Left kidney (tissue), 2 donors: ENCODE results near the gene MPP1. TPM values are rescaled to one million over a fixed set of nuclear protein-coding genes. Genes with fewer than 3 reads are reported as not detected.

Experiments used
- DNase-seq: peaks from one replicate; pipeline ENCODE4 v3.0.0-alpha.2; 2013
- polyA plus RNA-seq: library from polyadenylated mRNA; unstranded; fragments of 120-200 nt; gene quantifications from one replicate; pipeline ENCODE4 v1.2.1, GENCODE V29; 2013; ENCODE audit not compliant: insufficient read length

Gene MPP1
- polyA plus RNA-seq, 1 donor, result 40.7 TPM

DNA sequence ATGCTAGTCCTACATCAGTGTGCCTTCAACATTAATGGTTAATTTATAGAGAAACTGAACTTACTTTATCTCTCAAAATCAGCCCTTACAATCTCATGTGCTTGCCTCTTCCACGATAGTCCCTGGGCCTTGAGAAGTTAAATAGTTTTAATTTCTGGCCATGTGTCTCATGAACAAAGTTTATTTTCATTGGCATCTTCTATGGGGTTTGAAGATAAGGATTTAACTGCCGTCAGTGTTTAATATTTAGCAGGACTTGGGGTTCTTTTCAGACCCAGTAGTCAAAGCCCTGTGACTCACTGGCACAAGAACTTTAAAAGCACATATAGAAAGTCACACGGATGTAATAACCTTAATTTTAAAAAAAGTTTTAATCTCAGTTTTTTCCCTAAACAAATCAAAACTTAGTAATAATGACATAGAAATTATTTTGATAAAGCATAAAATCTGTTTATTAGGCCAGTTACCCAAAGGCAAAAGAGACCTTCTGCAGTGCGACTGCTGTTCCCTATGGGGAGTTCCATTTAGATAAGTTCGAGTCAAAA, 10.1 kb upstream of the MPP1 start:
- no peak for DNase-seq

GRCh38 chrX:154813801-154814200, 8.5 kb upstream of the MPP1 start:
- no peak for DNase-seq

DNA sequence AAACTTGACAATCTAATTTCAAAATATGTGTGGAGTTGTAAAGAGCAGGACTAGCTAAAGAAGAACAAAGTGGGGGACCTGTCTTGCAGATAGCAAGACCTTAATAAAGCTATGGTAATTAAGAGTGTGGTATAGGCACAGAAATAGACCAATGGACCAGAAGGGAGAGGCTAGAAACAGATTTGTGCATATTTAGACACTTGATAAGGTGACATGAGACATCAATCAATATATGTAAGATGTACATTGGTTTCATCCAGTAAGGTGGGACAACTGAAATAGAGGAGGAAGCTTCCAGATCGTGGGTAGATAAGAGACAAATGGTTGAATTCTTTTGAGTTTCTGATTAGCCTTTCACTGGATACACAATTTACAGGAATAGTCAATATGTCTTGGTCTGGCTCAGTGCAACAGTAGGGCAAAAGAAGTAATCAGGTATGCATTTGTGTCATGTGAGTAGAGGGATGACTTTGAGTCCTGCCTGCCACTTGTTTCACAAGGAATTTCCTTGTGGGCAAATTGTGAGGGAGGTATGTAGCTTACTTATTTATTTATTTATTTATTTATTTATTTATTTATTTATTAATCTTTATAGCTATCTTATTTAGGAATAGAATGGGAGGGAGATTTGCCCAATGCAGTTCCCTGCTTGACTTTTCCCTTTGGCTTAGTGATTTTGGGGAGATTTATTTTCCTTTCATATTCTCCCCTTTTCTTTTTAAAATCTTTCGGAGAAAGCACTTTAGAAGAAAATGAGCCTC, 7.2 kb upstream of the MPP1 start:
- DNase-seq, result no peak

DNA sequence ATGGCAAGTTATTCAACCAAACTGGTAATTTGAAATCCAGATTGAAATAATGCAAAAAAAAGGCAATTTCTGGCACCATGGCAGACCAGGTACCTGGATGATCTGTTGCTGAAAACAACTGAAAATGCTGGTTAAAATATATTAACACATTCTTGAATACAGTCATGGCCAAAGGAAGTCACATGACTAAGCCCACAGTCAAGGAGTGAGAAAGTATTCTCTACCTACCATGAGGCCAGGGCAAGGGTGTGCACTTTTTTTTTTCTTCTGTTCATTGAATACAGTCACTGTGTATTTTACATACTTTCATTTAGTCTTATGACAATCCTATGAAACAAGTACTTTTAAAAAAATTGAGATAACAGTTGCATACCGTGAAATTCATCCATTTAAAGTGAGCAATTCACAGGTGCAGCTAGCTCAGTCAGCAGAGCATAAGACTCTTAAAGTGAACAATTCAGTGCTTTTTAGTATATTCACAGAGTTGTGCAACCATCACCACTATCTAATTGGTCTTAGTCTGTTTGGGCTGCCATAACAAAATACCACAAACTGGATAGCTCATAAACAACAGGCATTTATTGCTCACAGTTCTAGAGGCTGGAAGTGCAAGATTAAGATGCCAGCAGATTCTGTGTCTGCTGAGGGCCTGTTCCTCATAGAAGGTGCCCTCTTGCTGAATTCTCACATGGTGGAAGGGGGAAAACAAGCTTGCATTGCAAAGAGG, 4.8 kb upstream of the MPP1 start:
- no peak for DNase-seq

DNA sequence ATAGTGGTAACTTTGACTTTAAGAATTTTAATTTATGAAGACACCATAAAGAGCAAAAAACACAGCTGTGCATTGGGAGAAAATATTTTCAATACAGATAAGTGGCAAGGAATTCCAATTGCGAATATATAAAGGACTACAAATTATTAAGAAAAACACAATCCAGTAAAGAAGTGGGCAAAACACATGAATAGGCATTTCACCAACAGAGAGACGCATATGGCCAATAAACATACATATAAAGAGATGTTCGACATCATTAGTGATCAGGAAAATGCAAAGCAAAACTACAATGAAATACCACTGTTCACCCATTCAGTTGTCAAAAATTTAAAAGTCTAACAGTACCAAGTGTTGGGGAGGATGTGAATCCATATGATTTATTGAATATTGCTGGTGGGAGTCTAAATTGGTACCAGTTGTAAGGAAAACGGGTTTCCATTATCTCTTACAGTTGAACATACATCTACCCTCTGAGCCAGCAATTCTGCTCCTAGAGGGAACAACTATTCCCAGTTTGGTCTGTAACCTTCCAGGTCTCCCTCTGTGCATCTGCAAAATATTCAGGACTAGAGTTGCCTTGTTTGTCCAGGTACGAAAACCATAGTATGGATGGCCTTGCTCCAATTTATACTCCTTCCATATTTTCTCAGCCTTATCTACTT, 1.7 kb upstream of the MPP1 start:
- no peak for DNase-seq

DNA sequence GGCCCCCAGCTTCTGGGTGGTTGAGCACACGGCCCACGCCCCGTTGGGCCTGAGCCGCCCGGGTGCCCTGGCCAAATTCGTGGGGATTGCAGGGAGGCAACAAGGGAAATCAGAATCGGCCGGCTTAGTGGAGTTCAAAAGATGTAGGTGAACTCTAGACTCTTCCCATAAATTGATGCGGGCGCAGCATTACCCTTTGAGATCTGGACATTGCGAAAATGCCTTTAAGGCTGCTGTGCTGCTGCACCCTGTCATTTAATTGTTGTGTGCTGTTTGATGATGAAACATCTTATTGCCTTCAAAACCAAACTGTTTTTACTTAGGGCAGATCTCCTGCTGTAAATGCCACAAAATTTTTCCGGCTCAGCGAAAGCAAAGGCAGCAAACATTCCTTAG, 409 bp upstream of the MPP1 start:
- no peak for DNase-seq

GRCh38 chrX:154804261-154804956, 876 bp downstream of the MPP1 start:
- no peak for DNase-seq

- DNase-seq, result no peak
Observed at GRCh38 chrX:154802947-154803346, 2.3 kb downstream of the MPP1 start.

- no peak for DNase-seq
Observed at GRCh38 chrX:154800478-154801210, 4.6 kb downstream of the MPP1 start.

DNA sequence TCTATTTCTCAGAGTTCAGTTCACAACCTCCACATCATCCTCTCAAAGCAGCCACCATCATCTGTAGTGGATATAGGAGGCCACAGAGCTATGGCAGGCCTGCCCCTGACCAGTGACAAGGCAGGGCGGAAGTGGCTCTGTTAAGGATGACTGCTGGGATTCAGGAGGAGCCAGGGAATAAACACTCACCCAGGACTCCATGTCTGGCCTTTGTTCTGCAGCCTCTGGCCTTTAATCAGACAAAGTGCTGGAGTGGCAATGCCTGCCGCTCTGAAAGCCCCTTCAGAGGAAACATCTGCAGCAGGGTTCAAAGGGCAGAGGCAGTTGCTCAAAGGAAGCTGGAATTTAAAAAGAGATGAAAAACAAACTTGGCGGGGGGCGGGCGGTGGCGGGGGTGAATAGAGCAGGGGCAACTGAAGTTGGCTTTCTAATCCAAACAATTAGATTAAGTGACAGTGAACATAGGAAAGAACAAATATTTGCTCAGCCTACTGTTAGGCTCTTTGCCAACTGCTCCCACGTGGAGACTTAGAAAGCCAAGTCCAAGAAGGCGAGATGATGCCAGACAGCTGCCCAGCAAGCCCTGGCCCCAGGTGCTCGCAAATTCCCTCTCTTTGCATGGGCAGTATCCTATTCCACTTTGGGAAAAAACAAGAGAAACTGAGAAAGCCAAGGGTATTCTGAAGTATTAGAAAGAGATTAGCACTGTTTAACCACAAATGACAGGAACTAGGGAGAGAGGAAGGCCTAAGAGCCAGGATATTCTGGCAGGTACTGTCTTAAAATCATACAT, 5.5 kb downstream of the MPP1 start:
- no peak for DNase-seq

- no peak for DNase-seq
Observed at GRCh38 chrX:154797006-154797405, 8.3 kb downstream of the MPP1 start.

GRCh38 chrX:154795016-154795415, 10.3 kb downstream of the MPP1 start:
- no peak for DNase-seq

- DNase-seq, result no peak
Observed at GRCh38 chrX:154793084-154793795, 12.0 kb downstream of the MPP1 start.

DNA sequence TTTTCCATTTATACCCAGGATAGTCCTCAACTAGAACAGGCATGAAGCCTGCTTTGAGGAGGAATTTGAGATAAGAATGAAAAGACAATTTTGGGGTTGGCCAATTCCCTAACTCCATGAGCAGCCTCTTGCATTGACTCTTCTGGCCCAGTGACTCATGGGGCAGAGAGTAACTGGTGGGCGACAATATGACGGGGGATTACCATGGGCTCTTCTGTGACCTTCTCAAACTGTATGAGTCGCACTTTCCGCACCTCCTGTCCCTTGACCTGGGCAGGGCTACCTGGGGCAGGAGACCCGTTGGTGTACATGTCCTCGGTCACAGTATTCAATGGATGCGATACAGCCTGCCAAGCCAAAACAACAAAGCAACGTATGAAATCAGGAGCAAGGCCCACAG, 13.3 kb downstream of the MPP1 start:
- DNase-seq, result no peak

DNA sequence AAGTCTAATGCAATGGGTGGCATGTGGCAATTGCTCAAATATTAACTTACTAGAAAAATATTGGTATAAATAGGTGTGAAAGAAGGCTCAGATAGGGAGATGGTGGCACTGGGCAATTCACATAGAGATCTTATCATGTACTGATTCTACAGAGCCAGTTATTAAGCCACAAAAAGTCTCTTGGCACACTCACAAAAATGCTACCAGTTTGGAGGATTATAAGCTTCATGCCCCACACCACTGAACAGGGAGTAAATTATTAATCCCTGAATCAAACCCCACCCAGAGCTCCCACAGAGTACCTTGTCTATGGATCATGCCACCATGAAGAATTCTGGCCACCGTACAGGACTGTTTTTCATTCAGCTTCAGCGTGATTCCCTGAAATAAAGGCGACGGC, 13.8 kb downstream of the MPP1 start:
- no peak for DNase-seq

- no peak for DNase-seq
Observed at GRCh38 chrX:154785716-154786115, 19.6 kb downstream of the MPP1 start.

DNA sequence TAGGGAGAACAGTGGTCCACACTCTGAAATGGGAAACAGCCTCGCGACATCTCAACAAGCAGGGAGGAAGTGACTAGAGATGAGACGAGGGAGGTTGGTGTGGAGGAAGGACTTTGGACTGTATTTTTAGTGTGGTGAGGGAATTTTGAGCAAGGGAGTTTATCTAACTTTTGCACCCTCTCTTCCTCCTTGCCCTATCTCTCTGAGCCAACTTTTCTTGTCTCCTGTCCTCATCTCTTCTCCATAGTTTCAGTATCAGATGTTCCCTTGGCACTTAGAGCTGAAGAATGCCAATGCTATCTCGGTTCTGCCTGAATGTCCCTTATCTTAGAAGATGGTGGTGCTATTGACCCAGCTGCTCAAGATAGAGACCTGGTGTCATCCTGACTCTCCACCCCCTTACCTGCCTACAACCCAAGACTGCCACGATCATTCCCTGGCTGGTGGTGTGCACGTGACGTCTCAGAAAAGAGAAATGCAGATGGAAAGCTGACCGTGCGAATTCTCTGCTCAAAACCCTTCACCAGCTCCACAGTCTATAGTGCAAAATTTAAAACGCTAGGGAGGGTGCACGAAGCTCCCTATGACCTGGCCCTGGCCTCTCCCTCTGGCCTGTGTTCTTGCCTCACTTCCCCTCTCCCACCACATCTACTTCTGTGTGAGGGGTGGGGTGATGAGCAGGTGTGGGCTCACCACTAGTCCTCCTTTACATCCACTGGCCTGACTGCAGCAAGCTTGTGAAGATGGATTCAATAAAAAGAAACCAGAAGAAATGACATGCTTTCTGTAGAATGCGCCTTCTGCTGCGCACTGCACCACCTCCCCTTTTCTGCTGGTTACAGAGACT, 20.9 kb downstream of the MPP1 start:
- no peak for DNase-seq

- DNase-seq, result no peak
Observed at GRCh38 chrX:154780968-154781367, 24.3 kb downstream of the MPP1 start.

- no peak for DNase-seq
Observed at GRCh38 chrX:154779261-154779660, 26.0 kb downstream of the MPP1 start.
